Breast epithelium (tissue), 4 donors: ENCODE measurements around the gene FASTK. TPM values are rescaled to one million over a fixed set of nuclear protein-coding genes. Genes with fewer than 3 reads are reported as not detected.

Experiments
- DNase-seq, 2 donors: peaks; one replicate each; pipeline ENCODE4 v3.0.0-alpha.2; 2019; ENCODE audit warnings: low spot score in 2 of 2
- H3K27ac ChIP-seq, 2 donors: fragments of 200-600 bp; sonication (generic) in 1 of 2; one replicate each; pipeline ENCODE4 v1.5.1; 2016 to 2019; ENCODE audit warnings: mild to moderate bottlenecking in 1 of 2
- H3K27me3 ChIP-seq, 2 donors: fragments of 200-600 bp; sonication (generic) in 1 of 2; one replicate each; pipeline versions ENCODE4 v1.5.1 to v1.6.0; 2017 to 2019; ENCODE audit warnings: control low read depth in 1 of 2, mild to moderate bottlenecking in 1 of 2
- H3K36me3 ChIP-seq: fragments of 200-600 bp; one replicate; pipeline ENCODE4 v1.5.1; 2019
- H3K4me1 ChIP-seq, 2 donors: fragments of 200-600 bp; sonication (generic); one replicate each; pipeline ENCODE4 v1.5.1; 2016 to 2019; ENCODE audit warnings: control low read depth in 1 of 2
- H3K4me3 ChIP-seq, 3 donors: fragments of 200-600 bp; sonication (generic); 1 replicate in 2 of 3; 2 replicates in 1 of 3; pipeline ENCODE4 v1.5.1; 2016 to 2019; ENCODE audit warnings: mild to moderate bottlenecking in 3 of 3, moderate library complexity in 2 of 3
- H3K9me3 ChIP-seq, 2 donors: fragments of 200-600 bp; sonication (generic) in 1 of 2; one replicate each; pipeline ENCODE4 v1.5.1; 2016 to 2019; ENCODE audit warnings: control low read depth in 1 of 2
- CTCF ChIP-seq, 3 donors: fragments of 450-650 bp; IDR thresholded peaks; one replicate each; pipeline ENCODE4 v1.5.1; 2016 to 2017; ENCODE audit warnings: antibody characterized with exemption in 3 of 3, mild to moderate bottlenecking in 3 of 3, moderate library complexity in 3 of 3
- POLR2A ChIP-seq: fragments of 450-650 bp; IDR thresholded peaks from one replicate; pipeline ENCODE4 v1.6.1; 2016; ENCODE audit warnings: antibody characterized with exemption, mild to moderate bottlenecking, moderate library complexity
- POLR2AphosphoS5 ChIP-seq, 3 donors: sonication (generic); formaldehyde crosslinking; IDR thresholded peaks; one replicate each; pipeline ENCODE4 v1.6.1; 2017; ENCODE audit warnings: antibody characterized with exemption in 3 of 3
- intact Hi-C: fragments of 100-400 bp; cut with DNase I; formaldehyde crosslinking; loops from one replicate; pipeline ENCODE4 v1.15.1; 2023; ENCODE audit warnings: low total_unique reads
- total RNA-seq, 3 donors: library from RNA; depleted of rRNA; stranded (reverse); fragments of >200 nt; gene quantifications; one replicate each; pipeline ENCODE4 v1.1.0, GENCODE V29; 2016

The FASTK gene
- total RNA-seq, 3 donors from 2014 or later = 45.6 to 63.5 (median 60.0) TPM

- Histone ChIP-seq H3K36me3 (no peaks in the 10 kb centered on the region), H3K4me3 (peak overlapping the region in 2 of 3 donors; percentile 40 to 64), H3K9me3 (no peaks in the 10 kb centered on the region), H3K27me3 (no peaks in the 10 kb centered on the region), H3K27ac (peak overlapping the region; percentile 81 to 89), H3K4me1 (peaks cover 20% of the 10 kb centered on the region in 2 donors)
- TF ChIP-seq POLR2A (no peak), POLR2AphosphoS5 (IDR thresholded peaks at IDR 0.05) (no peak), CTCF (IDR thresholded peaks at IDR 0.05) (no peak)
- no peak for DNase-seq
- intact Hi-C loops = no loop called here
These were observed 18.6 kb downstream of the FASTK start for GRCh38 chr7:151062111-151062398.

- intact Hi-C loops = no loop called here
- no peaks in the 10 kb centered on the region for H3K36me3 ChIP-seq
- peak overlapping the region in 2 of 3 donors; percentile 86 to 98 for H3K4me3 ChIP-seq
- no peak for TF ChIP-seq POLR2AphosphoS5 (IDR thresholded peaks at IDR 0.05)
- no peak for TF ChIP-seq CTCF (IDR thresholded peaks at IDR 0.05)
- no peak for TF ChIP-seq POLR2A
- H3K9me3 ChIP-seq = no peaks in the 10 kb centered on the region
- DNase-seq = no peak
- H3K27ac ChIP-seq = peak overlapping the region; percentile 81 to 89
- peaks cover 20 to 24% of the 10 kb centered on the region in 2 donors for H3K4me1 ChIP-seq
- H3K27me3 ChIP-seq = no peaks in the 10 kb centered on the region
These were observed 19.1 kb downstream of the FASTK start for GRCh38 chr7:151061213-151062110.

GRCh38 chr7:151060416-151061212, 20.0 kb downstream of the FASTK start:
- Histone ChIP-seq H3K4me3 (peak overlapping the region; percentile 81 to 98 (median 86)), H3K4me1 (peaks cover 20 to 24% of the 10 kb centered on the region in 2 donors), H3K27me3 (no peaks in the 10 kb centered on the region), H3K36me3 (no peaks in the 10 kb centered on the region), H3K27ac (peak overlapping the region; percentile 97 to 100), H3K9me3 (no peaks in the 10 kb centered on the region)
- intact Hi-C loops = no loop called here
- no peak for TF ChIP-seq POLR2A
- no peak for TF ChIP-seq POLR2AphosphoS5 (IDR thresholded peaks at IDR 0.05)
- TF ChIP-seq CTCF (IDR thresholded peaks at IDR 0.05) = no peak
- DNase-seq = no peak

- Histone ChIP-seq H3K9me3 (no peaks in the 10 kb centered on the region), H3K27me3 (no peaks in the 10 kb centered on the region), H3K4me3 (peak overlapping the region; percentile 81 to 98 (median 86)), H3K27ac (peak overlapping the region; percentile 97 to 100), H3K36me3 (no peaks in the 10 kb centered on the region), H3K4me1 (peaks cover 20 to 24% of the 10 kb centered on the region in 2 donors)
- TF ChIP-seq POLR2A (no peak), CTCF (IDR thresholded peaks at IDR 0.05) (no peak), POLR2AphosphoS5 (IDR thresholded peaks at IDR 0.05) (peak in 1 of 3 donors; percentile 2)
- DNase-seq = peak in 1 of 2 donors; percentile 43
- intact Hi-C loops = no loop called here
These were observed 20.5 kb downstream of the FASTK start for GRCh38 chr7:151060113-151060415.
